Gastroesophageal sphincter (tissue), 4 donors: ENCODE results near the gene TMPRSS9. TPM values are rescaled to one million over a fixed set of nuclear protein-coding genes. Genes with fewer than 3 reads are reported as not detected.
"Not testable (repeated sequence)": the region's sequence is repeated elsewhere in the genome, so short reads cannot be mapped to it uniquely, and the experiment has no call there.

Experiments
- ATAC-seq: fragments of 150-250 bp; one replicate; pipeline ENCODE4 v1.9.1; 2016; ENCODE audit warnings: mild to moderate bottlenecking, moderate library complexity
- H3K27ac ChIP-seq, 4 donors: fragments of 200-600 bp; sonication (generic) in 3 of 4; 1 replicate in 3 of 4; 2 replicates in 1 of 4; pipeline ENCODE4 v1.5.1; 2016 to 2019
- H3K27me3 ChIP-seq: fragments of 200-600 bp; sonication (generic); one replicate; pipeline ENCODE4 v1.5.1; 2019
- H3K36me3 ChIP-seq, 2 donors: fragments of 200-600 bp; sonication (generic); one replicate each; pipeline ENCODE4 v1.5.1; 2019; ENCODE audit warnings: control low read depth in 1 of 2
- H3K4me1 ChIP-seq, 3 donors: fragments of 200-600 bp; sonication (generic); 1 replicate in 2 of 3; 2 replicates in 1 of 3; pipeline ENCODE4 v1.5.1; 2016 to 2019; ENCODE audit warnings: control low read depth in 2 of 3
- H3K4me3 ChIP-seq, 2 donors: fragments of 200-600 bp; sonication (generic); one replicate each; pipeline ENCODE4 v1.5.1; 2019; ENCODE audit warnings: mild to moderate bottlenecking in 1 of 2, moderate library complexity in 1 of 2
- H3K9me3 ChIP-seq, 3 donors: fragments of 200-600 bp; sonication (generic); one replicate each; pipeline ENCODE4 v1.5.1; 2017 to 2019; ENCODE audit warnings: control low read depth in 2 of 3
- CTCF ChIP-seq, 4 experiments: fragments of 200-600 bp in 2 of 4; fragments of 450-650 bp in 2 of 4; sonication (generic) in 1 of 4; IDR thresholded peaks; one replicate each; pipeline ENCODE4 v1.5.1; 2017 to 2019; ENCODE audit warnings: antibody characterized with exemption in 4 of 4, mild to moderate bottlenecking in 2 of 4, moderate library complexity in 2 of 4
- EP300 ChIP-seq: sonication (generic); formaldehyde crosslinking; IDR thresholded peaks from one replicate; pipeline ENCODE4 v1.6.1; 2017; ENCODE audit warnings: antibody characterized with exemption, mild to moderate bottlenecking
- POLR2A ChIP-seq, 2 donors: fragments of 450-650 bp; IDR thresholded peaks; one replicate each; pipeline ENCODE4 v1.6.1; 2017; ENCODE audit warnings: antibody characterized with exemption in 2 of 2, mild to moderate bottlenecking in 2 of 2, moderate library complexity in 1 of 2
- POLR2AphosphoS5 ChIP-seq: sonication (generic); formaldehyde crosslinking; IDR thresholded peaks from one replicate; pipeline ENCODE4 v1.6.1; 2017; ENCODE audit warnings: antibody characterized with exemption
- WGBS, 2 donors: methylation state at CpG; one replicate each; pipeline ENCODE4 v1.1.5; 2018; ENCODE audit warnings: low coverage in 1 of 2; 5-methylcytosine and 5-hydroxymethylcytosine counted together
- total RNA-seq, 4 donors: library from RNA; depleted of rRNA; stranded (reverse); fragments of >200 nt; gene quantifications; one replicate each; pipeline ENCODE4 v1.1.0, GENCODE V29; 2016

The TMPRSS9 gene
- total RNA-seq, 4 donors from 2014 or later = 0.54 TPM; not detected in 3

GRCh38 chr19:2415973-2416319 is 55.9 kb downstream of the TMPRSS9 start:
- no peaks in the 10 kb centered on the region for H3K9me3 ChIP-seq
- H3K4me1 ChIP-seq = no peaks in the 10 kb centered on the region
- no peak overlapping the region for H3K4me3 ChIP-seq
- H3K27me3 ChIP-seq = no peaks in the 10 kb centered on the region
- ATAC-seq = no peak
- H3K27ac ChIP-seq = no peak overlapping the region
- TF ChIP-seq EP300 (no peak), POLR2AphosphoS5 (no peak), CTCF (IDR thresholded peaks at IDR 0.05) (no peak), POLR2A (IDR thresholded peaks at IDR 0.05) (no peak)
- no CpG with 5 or more reads among the region's 6 CpGs for WGBS, 2 donors
- peaks cover 0 to 25% of the 10 kb centered on the region in 2 donors for H3K36me3 ChIP-seq

- no peaks in the 10 kb centered on the region for H3K9me3 ChIP-seq
- 75 to 77% methylated on average over 3 to 4 of the region's 19 CpGs for WGBS, 2 donors
- no peak overlapping the region for H3K27ac ChIP-seq
- H3K36me3 ChIP-seq = peaks cover 0 to 25% of the 10 kb centered on the region in 2 donors
- no peaks in the 10 kb centered on the region for H3K27me3 ChIP-seq
- TF ChIP-seq CTCF (IDR thresholded peaks at IDR 0.05) = no peak
- no peak for TF ChIP-seq POLR2A (IDR thresholded peaks at IDR 0.05)
- TF ChIP-seq POLR2AphosphoS5 = no peak
- TF ChIP-seq EP300 = no peak
- no peak for ATAC-seq
- no peaks in the 10 kb centered on the region for H3K4me1 ChIP-seq
- H3K4me3 ChIP-seq = no peak overlapping the region
These were observed 56.4 kb downstream of the TMPRSS9 start for GRCh38 chr19:2416321-2417097.

GRCh38 chr19:2417436-2417835 is 57.4 kb downstream of the TMPRSS9 start:
- H3K4me3 ChIP-seq, H3K27me3 ChIP-seq, H3K27ac ChIP-seq, ATAC-seq, H3K9me3 ChIP-seq, H3K4me1 ChIP-seq: not testable (repeated sequence)
- peaks cover 0 to 25% of the 10 kb centered on the region in 2 donors for H3K36me3 ChIP-seq
- 93% methylated on average over 7 of the region's 8 CpGs; no CpG with 5 or more reads in 1 of the 2 donors for WGBS, 2 donors

- peaks cover 0 to 25% of the 10 kb centered on the region in 2 donors for H3K36me3 ChIP-seq
- no peak overlapping the region for H3K27ac ChIP-seq
- no peaks in the 10 kb centered on the region for H3K27me3 ChIP-seq
- ATAC-seq = no peak
- WGBS, 2 donors = 76% methylated on average over 3 of the region's 13 CpGs; no CpG with 5 or more reads in 1 of the 2 donors
- H3K4me1 ChIP-seq = no peaks in the 10 kb centered on the region
- H3K9me3 ChIP-seq = no peaks in the 10 kb centered on the region
- no peak for TF ChIP-seq POLR2AphosphoS5
- no peak for TF ChIP-seq EP300
- no peak for TF ChIP-seq POLR2A (IDR thresholded peaks at IDR 0.05)
- TF ChIP-seq CTCF (IDR thresholded peaks at IDR 0.05) = no peak
- H3K4me3 ChIP-seq = no peak overlapping the region
These were observed 57.9 kb downstream of the TMPRSS9 start for GRCh38 chr19:2417881-2418406.

- TF ChIP-seq POLR2A (IDR thresholded peaks at IDR 0.05) (no peak), EP300 (no peak), CTCF (IDR thresholded peaks at IDR 0.05) (no peak), POLR2AphosphoS5 (no peak)
- no peak for ATAC-seq
- 79 to 98% methylated on average over 2 to 6 of the region's 7 CpGs for WGBS, 2 donors
- H3K4me1 ChIP-seq = peaks cover 0 to 12% (median 3%) of the 10 kb centered on the region in 3 donors
- no peak overlapping the region for H3K27ac ChIP-seq
- H3K27me3 ChIP-seq = no peaks in the 10 kb centered on the region
- H3K4me3 ChIP-seq = no peak overlapping the region
- H3K9me3 ChIP-seq = no peaks in the 10 kb centered on the region
- H3K36me3 ChIP-seq = peaks cover 0 to 34% of the 10 kb centered on the region in 2 donors
These were observed 59.7 kb downstream of the TMPRSS9 start for GRCh38 chr19:2419754-2420153.
